Epithelial cell of prostate (primary cell): ENCODE measurements around the gene SLIRP.
"Not testable (repeated sequence)": the region's sequence is repeated elsewhere in the genome, so short reads cannot be mapped to it uniquely, and the experiment has no call there.

Source experiments
- DNase-seq: peaks from one replicate; pipeline ENCODE4 v3.0.0-alpha.2; 2011; ENCODE audit warnings: low read depth, low spot score
- H3K27ac ChIP-seq: fragments of 450-650 bp; 2 replicates; pipeline ENCODE4 v1.5.1; 2017; ENCODE audit warnings: mild to moderate bottlenecking

SLIRP gene

GRCh38 chr14:77707724-77708408, at the start of gene SLIRP, which contains the start of gene ALKBH1:
TSS of gene SLIRP (plus strand) at chr14:77708103. CDS start at chr14:77708112, 9 bp downstream.
TSS of gene ALKBH1 (minus strand) at chr14:77708023. CDS start at chr14:77708004, 19 bp downstream.
- peak within 1 kb of the TSS; percentile 39 for H3K27ac ChIP-seq
- peak; percentile 26 for DNase-seq

GRCh38 chr14:77659831-77660230, 48.1 kb upstream of the SLIRP start:
- DNase-seq, result no peak
- no peak overlapping the region for H3K27ac ChIP-seq

GRCh38 chr14:77660754-77661153, 47.1 kb upstream of the SLIRP start:
- H3K27ac ChIP-seq, result no peak overlapping the region
- DNase-seq, result no peak

GRCh38 chr14:77661562-77661961, 46.3 kb upstream of the SLIRP start:
- DNase-seq, H3K27ac ChIP-seq: not testable (repeated sequence)

- peak; percentile 84 for DNase-seq
- H3K27ac ChIP-seq, result no peak overlapping the region
Measured at GRCh38 chr14:77663293-77663692, 44.6 kb upstream of the SLIRP start.

GRCh38 chr14:77667331-77667730, 40.6 kb upstream of the SLIRP start:
- no peak for DNase-seq
- no peak overlapping the region for H3K27ac ChIP-seq

GRCh38 chr14:77673193-77673592, 34.7 kb upstream of the SLIRP start:
- H3K27ac ChIP-seq, result no peak overlapping the region
- no peak for DNase-seq

- H3K27ac ChIP-seq, result no peak overlapping the region
- no peak for DNase-seq
Measured at GRCh38 chr14:77674931-77675330, 33.0 kb upstream of the SLIRP start.

- peak overlapping the region; percentile 26 for H3K27ac ChIP-seq
- no peak for DNase-seq
Measured at GRCh38 chr14:77681196-77682157, 26.4 kb upstream of the SLIRP start.

- peak overlapping the region; percentile 26 for H3K27ac ChIP-seq
- no peak for DNase-seq
Measured at GRCh38 chr14:77682158-77682553, 25.7 kb upstream of the SLIRP start.

GRCh38 chr14:77691259-77691658, 16.6 kb upstream of the SLIRP start:
- no peak for DNase-seq
- H3K27ac ChIP-seq, result no peak overlapping the region

GRCh38 chr14:77707355-77707723, 564 bp upstream of the SLIRP start:
- DNase-seq, result no peak
- H3K27ac ChIP-seq, result peak overlapping the region; percentile 39

GRCh38 chr14:77708749-77709148, 846 bp downstream of the SLIRP start:
- no peak for DNase-seq
- no peak overlapping the region for H3K27ac ChIP-seq

GRCh38 chr14:77709412-77709811, 1.5 kb downstream of the SLIRP start:
- DNase-seq, result no peak
- no peak overlapping the region for H3K27ac ChIP-seq

GRCh38 chr14:77710364-77710763, 2.5 kb downstream of the SLIRP start:
- H3K27ac ChIP-seq, result no peak overlapping the region

GRCh38 chr14:77714926-77715325, 7.0 kb downstream of the SLIRP start:
- DNase-seq, result no peak
- no peak overlapping the region for H3K27ac ChIP-seq

More at GRCh38 chr14:77710364-77710763, 2.5 kb downstream of the SLIRP start:
- no peak for DNase-seq

- peak overlapping the region; percentile 23 for H3K27ac ChIP-seq
- DNase-seq, result no peak
Measured at GRCh38 chr14:77717608-77718305, 9.9 kb downstream of the SLIRP start.

GRCh38 chr14:77721437-77721836, 13.5 kb downstream of the SLIRP start:
- no peak overlapping the region for H3K27ac ChIP-seq
- no peak for DNase-seq

- no peak for DNase-seq
- no peak overlapping the region for H3K27ac ChIP-seq
Measured at GRCh38 chr14:77722301-77722700, 14.4 kb downstream of the SLIRP start.

GRCh38 chr14:77730976-77731497, 23.1 kb downstream of the SLIRP start:
- no peak for DNase-seq
- H3K27ac ChIP-seq, result no peak overlapping the region
